ENCODE measurements around the gene SRPX. TPM values are rescaled to one million over a fixed set of nuclear protein-coding genes. Genes with fewer than 3 reads are reported as not detected.

Gene SRPX
- total RNA-seq, result 2.4 TPM

DNA sequence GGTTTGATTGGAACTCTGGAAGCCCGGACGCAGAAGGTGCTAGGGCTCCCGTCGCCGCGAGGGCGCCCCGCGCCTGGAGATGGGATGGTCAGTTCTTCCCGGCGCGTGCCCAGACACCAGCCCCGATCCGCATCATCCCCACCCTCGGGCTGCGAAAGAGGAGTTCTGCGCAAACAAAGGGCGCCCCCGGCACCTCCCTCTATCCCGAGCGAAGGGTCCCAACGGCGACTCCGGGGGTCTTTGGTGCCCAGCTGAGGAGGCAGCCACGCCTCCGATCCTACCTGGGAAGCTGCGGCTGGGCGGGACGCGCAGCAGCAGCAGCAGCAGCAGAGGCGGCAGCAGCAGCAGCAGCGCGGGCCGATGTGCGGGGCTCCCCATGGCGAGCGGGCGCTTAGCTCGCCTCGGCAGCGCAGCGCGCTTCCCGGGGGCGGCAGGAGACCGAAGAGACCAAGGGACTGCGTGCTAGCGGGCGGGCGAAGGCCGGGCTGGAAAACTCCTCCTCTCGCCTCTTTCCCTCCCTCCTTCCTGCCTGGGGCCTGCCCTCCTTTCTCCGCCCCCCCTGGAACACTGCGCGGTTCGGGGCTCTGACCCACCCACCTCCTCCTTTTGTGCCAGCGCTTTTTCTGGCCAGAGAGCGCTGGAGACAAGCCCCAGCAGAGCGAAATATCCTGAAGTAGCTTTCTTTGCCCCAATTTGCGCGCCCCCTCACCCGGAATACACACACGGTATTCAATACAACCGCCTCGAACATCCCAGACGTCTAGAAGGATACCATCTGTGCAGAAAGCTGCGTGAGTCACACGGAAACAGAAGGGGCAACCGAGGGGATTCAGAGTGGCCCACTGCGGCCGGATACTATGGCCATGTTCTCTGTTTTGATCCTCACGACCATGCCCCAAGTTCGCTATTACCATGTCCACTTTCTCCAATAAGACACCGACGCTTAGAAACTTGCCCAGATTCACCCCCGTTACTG lies at the start of gene SRPX:
Gene SRPX, minus strand, starts transcription at position 457 of the 976 bp plus-strand sequence. Its CDS starts 79 bp downstream, at position 378.
- FAIRE-seq, result no peak
- DNase-seq (ENCODE audit: low spot score in 2 of 2), result no peak

DNA sequence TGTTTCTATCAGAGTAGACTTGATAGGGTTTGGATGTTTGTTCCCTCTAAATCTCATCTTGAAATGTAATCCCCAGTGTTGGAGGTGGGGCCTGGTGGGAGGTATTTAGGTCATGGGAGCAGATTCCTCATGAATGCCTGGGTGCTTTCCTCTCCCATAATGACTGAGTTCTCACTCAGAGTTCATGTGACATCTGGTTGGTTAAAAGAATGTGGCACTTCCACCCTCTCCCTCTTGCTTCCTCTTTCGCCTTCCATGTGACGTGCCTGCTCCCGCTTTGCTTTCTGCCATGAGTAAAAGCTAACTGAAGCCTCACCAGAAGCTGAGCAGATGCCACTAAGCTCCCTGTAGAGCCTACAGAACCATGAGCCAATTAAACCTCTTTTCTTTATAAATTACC lies 47.3 kb upstream of the SRPX start:
- no peak for FAIRE-seq
- no peak for DNase-seq (ENCODE audit: low spot score in 2 of 2)

- no peak for FAIRE-seq
- no peak for DNase-seq (ENCODE audit: low spot score in 2 of 2)
Measured at GRCh38 chrX:38262715-38263620, 42.3 kb upstream of the SRPX start.

- DNase-seq (ENCODE audit: low spot score in 2 of 2) (no peak), FAIRE-seq (no peak)
Measured at GRCh38 chrX:38260231-38260630, 39.6 kb upstream of the SRPX start.

- DNase-seq (ENCODE audit: low spot score in 2 of 2), result no peak
- no peak for FAIRE-seq
Measured at GRCh38 chrX:38256019-38256418, 35.3 kb upstream of the SRPX start.

GRCh38 chrX:38249965-38250364 lies 29.3 kb upstream of the SRPX start:
- no peak for FAIRE-seq
- no peak for DNase-seq (ENCODE audit: low spot score in 2 of 2)

- FAIRE-seq (no peak), DNase-seq (ENCODE audit: low spot score in 2 of 2) (no peak)
Measured at GRCh38 chrX:38247051-38247450, 26.4 kb upstream of the SRPX start.

- FAIRE-seq, result no peak
- DNase-seq (ENCODE audit: low spot score in 2 of 2), result no peak
Measured at GRCh38 chrX:38240541-38240940, 19.9 kb upstream of the SRPX start.

DNA sequence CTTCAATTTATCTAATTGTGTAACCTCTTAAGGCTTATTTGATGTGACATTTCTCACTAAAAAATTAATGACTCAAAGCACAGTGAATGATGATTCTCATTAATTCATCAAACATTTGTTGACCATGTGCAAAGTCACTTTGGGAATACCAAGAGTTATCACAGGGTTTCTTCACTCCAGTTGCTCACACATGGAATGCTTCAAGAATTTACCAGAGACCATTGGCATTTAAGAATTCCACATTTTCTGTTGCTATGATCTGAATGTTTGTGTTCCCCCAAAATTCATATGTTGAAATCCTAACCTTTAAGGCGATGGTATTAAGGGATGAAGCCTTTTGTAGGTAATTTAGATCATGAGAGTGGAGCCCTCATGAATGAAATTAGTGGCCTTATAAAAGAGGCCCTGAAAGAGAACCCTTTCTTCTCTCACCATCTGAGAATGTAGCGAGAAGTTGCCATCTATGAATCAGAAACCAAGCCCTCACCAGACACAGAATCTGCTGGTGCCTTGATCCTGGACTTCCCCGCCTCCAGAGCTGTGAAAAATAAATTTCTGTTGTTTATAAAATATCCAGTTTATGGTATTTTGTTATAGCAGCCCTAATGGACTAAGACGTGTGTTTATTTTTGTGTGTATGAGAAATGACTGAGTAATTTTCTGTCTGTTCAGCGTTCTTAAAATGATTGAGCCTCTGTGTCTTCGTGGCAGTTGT lies 16.4 kb upstream of the SRPX start:
- DNase-seq (ENCODE audit: low spot score in 2 of 2) (no peak), FAIRE-seq (no peak)

DNA sequence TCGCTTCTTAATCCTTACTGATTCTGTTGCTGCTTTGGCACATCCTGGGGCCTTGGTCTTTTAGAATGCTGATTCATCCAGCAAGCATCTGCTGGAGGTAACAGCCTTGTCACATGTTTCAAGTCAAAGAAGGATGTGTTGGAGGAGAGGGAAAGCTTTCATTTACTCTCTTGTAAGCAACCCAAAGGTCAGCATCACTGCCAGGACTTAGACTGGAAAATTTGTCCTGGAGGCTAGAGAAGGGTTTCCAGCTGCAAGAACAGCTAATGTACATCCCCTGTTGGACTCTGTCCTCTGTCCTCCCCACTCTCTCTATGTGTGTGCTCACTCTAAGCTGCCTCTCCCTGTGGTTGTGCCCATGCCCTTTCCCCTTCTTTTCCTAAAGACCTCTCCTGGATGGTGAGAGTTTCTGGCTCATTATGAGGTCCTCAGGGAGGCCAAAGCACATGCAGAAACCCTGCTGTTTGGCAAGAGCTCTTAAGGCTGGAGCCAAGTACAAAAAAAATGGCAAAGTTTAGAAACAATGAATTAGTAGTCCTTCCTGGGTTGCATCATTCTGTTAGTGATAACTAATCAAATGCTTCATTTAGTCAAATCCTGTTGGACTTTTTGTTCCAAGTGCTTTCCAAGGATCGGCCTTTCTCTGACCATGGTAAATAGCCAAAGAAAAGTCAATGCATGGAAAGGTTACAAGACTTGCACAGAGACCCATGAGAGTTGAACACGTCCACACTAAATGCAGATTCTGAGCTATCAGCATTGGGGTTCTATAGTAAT lies 13.4 kb upstream of the SRPX start:
- DNase-seq (ENCODE audit: low spot score in 2 of 2) (no peak), FAIRE-seq (no peak)

- DNase-seq (ENCODE audit: low spot score in 2 of 2), result no peak
- no peak for FAIRE-seq
Measured at GRCh38 chrX:38232079-38232686, 11.5 kb upstream of the SRPX start.

- FAIRE-seq, result no peak
- DNase-seq (ENCODE audit: low spot score in 2 of 2), result no peak
Measured at GRCh38 chrX:38225093-38225492, 4.4 kb upstream of the SRPX start.

GRCh38 chrX:38224160-38224559 lies 3.5 kb upstream of the SRPX start:
- FAIRE-seq, result no peak
- no peak for DNase-seq (ENCODE audit: low spot score in 2 of 2)

- FAIRE-seq (no peak), DNase-seq (ENCODE audit: low spot score in 2 of 2) (no peak)
Measured at GRCh38 chrX:38221391-38221929, 789 bp upstream of the SRPX start.

GRCh38 chrX:38220024-38220414 lies 652 bp downstream of the SRPX start:
- FAIRE-seq, result no peak
- no peak for DNase-seq (ENCODE audit: low spot score in 2 of 2)

GRCh38 chrX:38216642-38217041 lies 4.0 kb downstream of the SRPX start:
- FAIRE-seq (no peak), DNase-seq (ENCODE audit: low spot score in 2 of 2) (no peak)

GRCh38 chrX:38214551-38215531 lies 5.8 kb downstream of the SRPX start:
- no peak for FAIRE-seq
- DNase-seq (ENCODE audit: low spot score in 2 of 2), result no peak

- no peak for FAIRE-seq
- no peak for DNase-seq (ENCODE audit: low spot score in 2 of 2)
Measured at GRCh38 chrX:38214044-38214443, 6.6 kb downstream of the SRPX start.
